MM.1S (cell line): Measurements from ENCODE around the gene TMEM190.

Experiments
- CTCF ChIP-seq: fragments of 300-600 bp; sonication (generic); IDR thresholded peaks from 2 replicates; pipeline ENCODE4 v1.5.1; 2016; ENCODE audit warnings: antibody characterized with exemption, low read length, mixed read lengths
- EZH2 ChIP-seq: fragments of 300-600 bp; sonication (generic); optimal IDR thresholded peaks from 2 replicates; pipeline ENCODE3; 2017; ENCODE audit warnings: low read depth, mild to moderate bottlenecking, antibody characterized with exemption, low read length, mixed read lengths

GRCh38 chr19:55352549-55353145 lies 24.0 kb upstream of the TMEM190 start:
- TF ChIP-seq CTCF (no peak), EZH2 (no peak)
